NCI-H510A treated with DMSO at 0.1 percent for 48 hours (cell line): Measurements from ENCODE around the gene BRD4.

ENCODE experiments used
- DNase-seq: peaks from one replicate; lab custom pipeline; 2025; lab: John Stamatoyannopoulos, UW

BRD4 gene

GRCh38 chr19:15265214-15265849 is 67.0 kb downstream of the BRD4 start:
- no peak for DNase-seq

- no peak for DNase-seq
These were observed 67.5 kb downstream of the BRD4 start for GRCh38 chr19:15264933-15265206.

GRCh38 chr19:15264061-15264932 is 68.0 kb downstream of the BRD4 start:
- peak; percentile 48 for DNase-seq

- DNase-seq = no peak
These were observed 68.9 kb downstream of the BRD4 start for GRCh38 chr19:15263361-15263985.

GRCh38 chr19:15262011-15262410 is 70.3 kb downstream of the BRD4 start:
- no peak for DNase-seq

GRCh38 chr19:15260939-15261338 is 71.4 kb downstream of the BRD4 start:
- no peak for DNase-seq

- no peak for DNase-seq
These were observed 72.4 kb downstream of the BRD4 start for GRCh38 chr19:15259907-15260306.

- no peak for DNase-seq
These were observed 74.6 kb downstream of the BRD4 start for GRCh38 chr19:15257782-15258181.

GRCh38 chr19:15256708-15257331 is 75.5 kb downstream of the BRD4 start:
- DNase-seq = no peak

- DNase-seq = no peak
These were observed 76.9 kb downstream of the BRD4 start for GRCh38 chr19:15255359-15255990.

- DNase-seq = no peak
These were observed 77.8 kb downstream of the BRD4 start for GRCh38 chr19:15254547-15254946.

- no peak for DNase-seq
These were observed 78.8 kb downstream of the BRD4 start for GRCh38 chr19:15253513-15253912.

GRCh38 chr19:15253061-15253460 is 79.3 kb downstream of the BRD4 start:
- DNase-seq = no peak

GRCh38 chr19:15252398-15253018 is 79.8 kb downstream of the BRD4 start:
- no peak for DNase-seq

- no peak for DNase-seq
These were observed 80.5 kb downstream of the BRD4 start for GRCh38 chr19:15251749-15252397.

- DNase-seq = no peak
These were observed 81.2 kb downstream of the BRD4 start for GRCh38 chr19:15251010-15251748.

- no peak for DNase-seq
These were observed 81.7 kb downstream of the BRD4 start for GRCh38 chr19:15250640-15250993.

- no peak for DNase-seq
These were observed 82.2 kb downstream of the BRD4 start for GRCh38 chr19:15249972-15250639.

GRCh38 chr19:15249528-15249874 is 82.8 kb downstream of the BRD4 start:
- DNase-seq = no peak
